Sigmoid colon (tissue), 4 donors: ENCODE data around the gene ARHGAP1.

ENCODE experiments used
- CTCF ChIP-seq, 4 experiments: fragments of 450-650 bp in 3 of 4; fragments of 200-600 bp in 1 of 4; IDR thresholded peaks; one replicate each; pipeline ENCODE4 v1.5.1; 2016 to 2019; ENCODE audit warnings: antibody characterized with exemption in 4 of 4, mild to moderate bottlenecking in 3 of 4, moderate library complexity in 2 of 4
- POLR2A ChIP-seq, 2 donors: fragments of 450-650 bp; IDR thresholded peaks; one replicate each; pipeline ENCODE4 v1.6.1; 2016; ENCODE audit warnings: antibody characterized with exemption in 2 of 2, mild to moderate bottlenecking in 2 of 2, moderate library complexity in 2 of 2
- POLR2AphosphoS5 ChIP-seq, 4 donors: sonication (generic); formaldehyde crosslinking; IDR thresholded peaks; one replicate each; pipeline ENCODE4 v1.6.1; 2017; ENCODE audit warnings: antibody characterized with exemption in 4 of 4

- no peak for TF ChIP-seq CTCF (IDR thresholded peaks at IDR 0.05)
- no peak for TF ChIP-seq POLR2A (IDR thresholded peaks at IDR 0.05)
- no peak for TF ChIP-seq POLR2AphosphoS5 (IDR thresholded peaks at IDR 0.05)
Observed at GRCh38 chr11:46672381-46672839, 28.0 kb downstream of the ARHGAP1 start.
